Kidney (tissue), 22 donors: ENCODE data around the gene SMAD2. TPM values are rescaled to one million over a fixed set of nuclear protein-coding genes. Genes with fewer than 3 reads are reported as not detected.

Experiments
- DNase-seq, 5 donors: peaks; one replicate each; pipeline ENCODE4 v3.0.0-alpha.2; 2013 to 2020
- FAIRE-seq: peaks from 2 replicates; lab custom pipeline; 2012; peaks lifted over from hg19 to GRCh38; lab: Jason Lieb, UNC
- H3K27ac ChIP-seq, 2 donors: one replicate each; pipeline ENCODE4 v1.7.0; 2013; ENCODE audit warnings: low read depth in 2 of 2, low read length in 2 of 2, inconsistent platforms in 1 of 2
- H3K27me3 ChIP-seq: one replicate; pipeline ENCODE4 v1.7.1; 2013; ENCODE audit warnings: low read length, inconsistent platforms; ENCODE audit not compliant: control insufficient read depth, insufficient read depth
- H3K36me3 ChIP-seq, 3 donors: one replicate each; pipeline versions ENCODE4 v1.7.0 to v1.7.1; 2013; ENCODE audit warnings: low read length in 3 of 3, control low read depth in 1 of 3, inconsistent platforms in 1 of 3; ENCODE audit not compliant: insufficient read depth in 3 of 3, control insufficient read depth in 2 of 3
- H3K4me1 ChIP-seq, 3 donors: one replicate each; pipeline versions ENCODE4 v1.7.0 to v1.7.1; 2013; ENCODE audit warnings: low read length in 3 of 3, inconsistent platforms in 1 of 3, low read depth in 1 of 3; ENCODE audit not compliant: control insufficient read depth in 2 of 3, insufficient read depth in 2 of 3
- H3K4me3 ChIP-seq, 3 donors: one replicate each; pipeline versions ENCODE4 v1.7.0 to v1.8.1; 2013; ENCODE audit warnings: low read length in 3 of 3, control low read depth in 1 of 3, inconsistent platforms in 1 of 3
- H3K9ac ChIP-seq, 3 donors: one replicate each; pipeline versions ENCODE4 v1.7.0 to v1.7.1; 2013; ENCODE audit warnings: low read length in 3 of 3, control low read depth in 1 of 3, inconsistent platforms in 1 of 3
- H3K9me3 ChIP-seq, 3 donors: one replicate each; pipeline versions ENCODE4 v1.7.0 to v1.7.1; 2013; ENCODE audit warnings: low read length in 3 of 3, control low read depth in 1 of 3, inconsistent platforms in 1 of 3; ENCODE audit not compliant: control insufficient read depth in 2 of 3, insufficient read depth in 1 of 3
- CTCF ChIP-seq: IDR thresholded peaks from 3 replicates; pipeline ENCODE4 v1.5.1; 2012; ENCODE audit warnings: mild to moderate bottlenecking, moderate library complexity, borderline replicate concordance; ENCODE audit not compliant: insufficient read depth; ENCODE audit errors: extremely low read depth
- intact Hi-C: fragments of 100-400 bp; cut with DNase I; formaldehyde crosslinking; loops from one replicate; pipeline ENCODE4 v1.11.1; 2022
- long read RNA-seq, 10 donors: library from polyadenylated mRNA in 1 of 10; unstranded in 1 of 10; transcript quantifications; one replicate each; pipeline ENCODE4 v2.0.0 and lab custom pipeline, GENCODE V29; 2021 to 2026
- polyA plus RNA-seq: library from polyadenylated mRNA; stranded (reverse); fragments of 350-450 nt; fragmentation: Illumina TruSeq; extraction: RNeasy Lipid Tissue Mini Kit (QIAGEN cat#74804); gene quantifications from one replicate; pipeline ENCODE4 v1.2.3, GENCODE V29; 2014; ENCODE audit warnings: low read depth, low replicate concordance; ENCODE audit not compliant: insufficient read depth
- total RNA-seq: library from RNA; stranded (reverse); fragmentation: NEBNext Ultra II Directional; extraction: Animal tissue kit (Norgen Biotek cat#: 25700); gene quantifications from one replicate; pipeline ENCODE4 v1.2.1, GENCODE V29; 2021
- donor health status: control.
- donor health status: control.
- donor health status: control.
- donor health status: control.
- donor health status: control.
- donor health status: DM: yes; HTN: yes; CAD: no.
- donor health status: Normal renal cell carcinoma (clear cell type).

SMAD2 gene
- 147 TPM for total RNA-seq
- polyA plus RNA-seq, result 29.9 TPM
- long read RNA-seq, donor 1, full-length matches to known transcripts, result 4 of 4 reads
- long read RNA-seq, donor 1, partial matches to known transcripts, result 0 of 4 reads
- long read RNA-seq, donor 1, other reads (novel, unspliced or antisense), result 0 of 4 reads
- long read RNA-seq, donor 2, full-length matches to known transcripts, result 6 of 6 reads
- long read RNA-seq, donor 2, partial matches to known transcripts, result 0 of 6 reads
- long read RNA-seq, donor 2, other reads (novel, unspliced or antisense), result 0 of 6 reads
- long read RNA-seq, donor 3, full-length matches to known transcripts, result 14 of 61 reads
- long read RNA-seq, donor 3, partial matches to known transcripts, result 47 of 61 reads
- long read RNA-seq, donor 3, other reads (novel, unspliced or antisense), result 0 of 61 reads
- long read RNA-seq, donor 4, full-length matches to known transcripts, result 6 of 13 reads
- long read RNA-seq, donor 4, partial matches to known transcripts, result 7 of 13 reads
- long read RNA-seq, donor 4, other reads (novel, unspliced or antisense), result 0 of 13 reads
- long read RNA-seq, donor 5, result 0 reads
- long read RNA-seq, donor 6, full-length matches to known transcripts, result 7 of 19 reads
- long read RNA-seq, donor 6, partial matches to known transcripts, result 5 of 19 reads
- long read RNA-seq, donor 6, other reads (novel, unspliced or antisense), result 7 of 19 reads
- long read RNA-seq, donor 7, full-length matches to known transcripts, result 28 of 62 reads
- long read RNA-seq, donor 7, partial matches to known transcripts, result 10 of 62 reads
- long read RNA-seq, donor 7, other reads (novel, unspliced or antisense), result 24 of 62 reads
- long read RNA-seq, donor 8, full-length matches to known transcripts, result 6 of 6 reads
- long read RNA-seq, donor 8, partial matches to known transcripts, result 0 of 6 reads
- long read RNA-seq, donor 8, other reads (novel, unspliced or antisense), result 0 of 6 reads
- long read RNA-seq, donor 9, partial matches to known transcripts, result 0 of 2 reads
- long read RNA-seq, donor 9, other reads (novel, unspliced or antisense), result 0 of 2 reads
- long read RNA-seq, donor 10, full-length matches to known transcripts, result 3 of 9 reads
- long read RNA-seq, donor 10, partial matches to known transcripts, result 6 of 9 reads
- long read RNA-seq, donor 10, other reads (novel, unspliced or antisense), result 0 of 9 reads

GRCh38 chr18:47930199-47930930, at the start of gene SMAD2:
TSS of gene SMAD2 (minus strand) at chr18:47930659. CDS start at chr18:47896756, 33,903 bp downstream.
- intact Hi-C loops, result no loop called here
- peaks cover 4 to 9% (median 5%) of the 10 kb centered on the region in 3 donors for H3K4me1 ChIP-seq
- no peak for FAIRE-seq

GRCh38 chr18:47979611-47980200, 49.2 kb upstream of the SMAD2 start:
- no peak for FAIRE-seq
- Histone ChIP-seq H3K9me3 (no peaks in the 10 kb centered on the region), H3K27me3 (no peaks in the 10 kb centered on the region), H3K36me3 (no peaks in the 10 kb centered on the region), H3K27ac (no peak overlapping the region), H3K4me3 (no peak overlapping the region), H3K4me1 (no peaks in the 10 kb centered on the region), H3K9ac (no peak overlapping the region)
- no peak for TF ChIP-seq CTCF
- no peak for DNase-seq
- intact Hi-C loops, result no loop called here

More at GRCh38 chr18:47930199-47930930, at the start of gene SMAD2:
- Histone ChIP-seq H3K4me3 (peak within 1 kb of the TSS; percentile 90 to 94 (median 93)), H3K36me3 (no peaks in the 10 kb centered on the region), H3K9me3 (no peaks in the 10 kb centered on the region), H3K9ac (peak within 1 kb of the TSS; percentile 84 to 89 (median 87)), H3K27ac (peak within 1 kb of the TSS; percentile 91 to 93), H3K27me3 (no peaks in the 10 kb centered on the region)
- peak; percentile 89 to 96 (median 94) for DNase-seq
- no peak for TF ChIP-seq CTCF

GRCh38 chr18:47978603-47979002, 48.1 kb upstream of the SMAD2 start:
- no peak for FAIRE-seq
- TF ChIP-seq CTCF, result no peak
- intact Hi-C loops, result no loop called here

More at GRCh38 chr18:47978603-47979002, 48.1 kb upstream of the SMAD2 start:
- H3K4me1 ChIP-seq, result no peaks in the 10 kb centered on the region
- DNase-seq, result no peak
- H3K9ac ChIP-seq, result no peak overlapping the region
- H3K27me3 ChIP-seq, result no peaks in the 10 kb centered on the region
- H3K4me3 ChIP-seq, result no peak overlapping the region
- no peak overlapping the region for H3K27ac ChIP-seq
- no peaks in the 10 kb centered on the region for H3K9me3 ChIP-seq
- no peaks in the 10 kb centered on the region for H3K36me3 ChIP-seq
